D721Med (cell line): ENCODE results near the gene ALPK3.

Experiments used
- DNase-seq: peaks from one replicate; pipeline ENCODE4 v3.0.0; 2011; ENCODE audit warnings: low spot score; ENCODE audit not compliant: insufficient read length
- FAIRE-seq: peaks from 2 replicates; lab custom pipeline; 2011; peaks lifted over from hg19 to GRCh38; lab: Jason Lieb, UNC
- CTCF ChIP-seq: IDR thresholded peaks from 2 replicates; pipeline ENCODE4 v1.5.1; 2012; ENCODE audit warnings: mild to moderate bottlenecking, control low read depth; ENCODE audit not compliant: insufficient read depth; ENCODE audit errors: missing control alignments

ALPK3 gene

GRCh38 chr15:84790676-84791075 is 26.5 kb upstream of the ALPK3 start:
- no peak for TF ChIP-seq CTCF
- no peak for FAIRE-seq
- DNase-seq = no peak

- TF ChIP-seq CTCF = no peak
- FAIRE-seq = no peak
- no peak for DNase-seq
These were observed 25.4 kb upstream of the ALPK3 start for GRCh38 chr15:84791763-84792162.

- no peak for TF ChIP-seq CTCF
- DNase-seq = no peak
- no peak for FAIRE-seq
These were observed 23.6 kb upstream of the ALPK3 start for GRCh38 chr15:84793431-84794161.

GRCh38 chr15:84794162-84794547 is 23.0 kb upstream of the ALPK3 start:
- FAIRE-seq (no peak), DNase-seq (no peak)
- TF ChIP-seq CTCF = no peak

GRCh38 chr15:84795186-84795585 is 22.0 kb upstream of the ALPK3 start:
- FAIRE-seq = no peak
- no peak for TF ChIP-seq CTCF
- no peak for DNase-seq

- no peak for FAIRE-seq
- DNase-seq = no peak
- no peak for TF ChIP-seq CTCF
These were observed 19.9 kb upstream of the ALPK3 start for GRCh38 chr15:84797212-84797611.

- no peak for TF ChIP-seq CTCF
- DNase-seq (no peak), FAIRE-seq (no peak)
These were observed 19.4 kb upstream of the ALPK3 start for GRCh38 chr15:84797801-84798200.
